LNCaP clone FGC (cell line): ENCODE results near the gene CDC42SE2.
"Not testable (repeated sequence)": the region's sequence is repeated elsewhere in the genome, so short reads cannot be mapped to it uniquely, and the experiment has no call there.

Source experiments
- DNase-seq: peaks from one replicate; pipeline ENCODE4 v3.0.0-alpha.2; 2011; ENCODE audit warnings: low read depth
- H3K4me3 ChIP-seq: 2 replicates; pipeline ENCODE4 v1.5.1; 2011; ENCODE audit warnings: mild to moderate bottlenecking, low read depth, low read length, control low read depth
- TF ChIP-seq, protein P1 (sequence below): IDR thresholded peaks from 2 replicates; pipeline ENCODE4 v1.5.1; 2012; ENCODE audit warnings: mild to moderate bottlenecking; ENCODE audit not compliant: control insufficient read depth, insufficient read depth; ENCODE audit errors: extremely low read depth

The CDC42SE2 gene

DNA sequence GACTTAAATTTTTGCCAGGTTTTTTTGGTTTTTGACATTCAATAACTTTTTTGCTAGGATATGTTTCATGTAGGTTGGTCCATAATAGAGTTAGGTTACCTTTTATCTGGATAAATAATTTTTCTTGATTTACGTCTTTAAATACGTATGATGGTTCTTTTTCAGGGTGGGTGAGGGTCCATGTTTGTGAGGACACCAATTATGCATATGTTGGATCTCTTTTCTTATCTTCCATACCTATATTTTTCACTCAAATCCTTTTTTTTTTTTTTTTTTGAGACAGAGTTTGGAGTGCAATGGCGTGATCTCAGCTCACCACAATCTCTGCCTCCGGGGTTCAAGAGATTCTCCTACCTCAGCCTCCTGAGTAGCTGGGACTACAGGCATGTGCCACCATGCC lies 17.3 kb upstream of the CDC42SE2 start:
- no peak for DNase-seq
- TF ChIP-seq, protein P1, sequence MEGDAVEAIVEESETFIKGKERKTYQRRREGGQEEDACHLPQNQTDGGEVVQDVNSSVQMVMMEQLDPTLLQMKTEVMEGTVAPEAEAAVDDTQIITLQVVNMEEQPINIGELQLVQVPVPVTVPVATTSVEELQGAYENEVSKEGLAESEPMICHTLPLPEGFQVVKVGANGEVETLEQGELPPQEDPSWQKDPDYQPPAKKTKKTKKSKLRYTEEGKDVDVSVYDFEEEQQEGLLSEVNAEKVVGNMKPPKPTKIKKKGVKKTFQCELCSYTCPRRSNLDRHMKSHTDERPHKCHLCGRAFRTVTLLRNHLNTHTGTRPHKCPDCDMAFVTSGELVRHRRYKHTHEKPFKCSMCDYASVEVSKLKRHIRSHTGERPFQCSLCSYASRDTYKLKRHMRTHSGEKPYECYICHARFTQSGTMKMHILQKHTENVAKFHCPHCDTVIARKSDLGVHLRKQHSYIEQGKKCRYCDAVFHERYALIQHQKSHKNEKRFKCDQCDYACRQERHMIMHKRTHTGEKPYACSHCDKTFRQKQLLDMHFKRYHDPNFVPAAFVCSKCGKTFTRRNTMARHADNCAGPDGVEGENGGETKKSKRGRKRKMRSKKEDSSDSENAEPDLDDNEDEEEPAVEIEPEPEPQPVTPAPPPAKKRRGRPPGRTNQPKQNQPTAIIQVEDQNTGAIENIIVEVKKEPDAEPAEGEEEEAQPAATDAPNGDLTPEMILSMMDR, result no peak
- no peak overlapping the region for H3K4me3 ChIP-seq

GRCh38 chr5:131250751-131251475 lies 12.9 kb upstream of the CDC42SE2 start:
- no peak overlapping the region for H3K4me3 ChIP-seq
- no peak for DNase-seq
- TF ChIP-seq, protein P1, result no peak

GRCh38 chr5:131252824-131253171 lies 11.1 kb upstream of the CDC42SE2 start:
- TF ChIP-seq, protein P1, result no peak
- DNase-seq, result no peak

GRCh38 chr5:131254025-131254424 lies 9.8 kb upstream of the CDC42SE2 start:
- not testable (repeated sequence) for H3K4me3 ChIP-seq, DNase-seq

More at GRCh38 chr5:131252824-131253171, 11.1 kb upstream of the CDC42SE2 start:
- no peak overlapping the region for H3K4me3 ChIP-seq

- no peak for DNase-seq
- TF ChIP-seq, protein P1, result no peak
- H3K4me3 ChIP-seq, result no peak overlapping the region
Measured at GRCh38 chr5:131254741-131255140, 9.1 kb upstream of the CDC42SE2 start.

GRCh38 chr5:131256507-131256823 lies 7.4 kb upstream of the CDC42SE2 start:
- no peak overlapping the region for H3K4me3 ChIP-seq
- DNase-seq, result no peak
- TF ChIP-seq, protein P1, result no peak

DNA sequence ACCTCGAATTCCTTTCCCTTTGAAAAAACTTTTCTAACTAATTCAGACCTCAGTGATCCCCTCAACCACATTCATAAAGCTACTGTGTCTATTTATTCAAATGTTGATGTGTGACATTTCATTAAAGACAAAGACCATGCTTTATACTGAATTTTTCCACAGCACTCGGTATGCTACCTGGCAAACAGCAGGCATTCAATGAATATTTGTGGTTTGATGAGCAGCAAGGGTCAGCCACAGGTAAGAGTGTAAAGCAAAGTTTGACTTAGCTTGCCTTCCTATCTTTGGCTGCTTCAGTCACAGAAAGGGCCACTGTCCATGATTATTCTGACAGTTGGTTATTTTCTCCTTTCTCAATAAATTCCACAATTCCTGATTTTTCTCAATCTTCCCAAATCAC lies 5.1 kb upstream of the CDC42SE2 start:
- DNase-seq, result no peak
- TF ChIP-seq, protein P1, result no peak
- H3K4me3 ChIP-seq, result no peak overlapping the region
